ENCODE results near the gene ARID4B.
"Not testable (repeated sequence)": the region's sequence is repeated elsewhere in the genome, so short reads cannot be mapped to it uniquely, and the experiment has no call there.

The ARID4B gene

GRCh38 chr1:235327559-235328270, at the start of gene ARID4B:
TSS of gene ARID4B (minus strand) at chr1:235328179. CDS start at chr1:235326919, 1,260 bp downstream.
- no peak for DNase-seq (ENCODE audit: low spot score)

DNA sequence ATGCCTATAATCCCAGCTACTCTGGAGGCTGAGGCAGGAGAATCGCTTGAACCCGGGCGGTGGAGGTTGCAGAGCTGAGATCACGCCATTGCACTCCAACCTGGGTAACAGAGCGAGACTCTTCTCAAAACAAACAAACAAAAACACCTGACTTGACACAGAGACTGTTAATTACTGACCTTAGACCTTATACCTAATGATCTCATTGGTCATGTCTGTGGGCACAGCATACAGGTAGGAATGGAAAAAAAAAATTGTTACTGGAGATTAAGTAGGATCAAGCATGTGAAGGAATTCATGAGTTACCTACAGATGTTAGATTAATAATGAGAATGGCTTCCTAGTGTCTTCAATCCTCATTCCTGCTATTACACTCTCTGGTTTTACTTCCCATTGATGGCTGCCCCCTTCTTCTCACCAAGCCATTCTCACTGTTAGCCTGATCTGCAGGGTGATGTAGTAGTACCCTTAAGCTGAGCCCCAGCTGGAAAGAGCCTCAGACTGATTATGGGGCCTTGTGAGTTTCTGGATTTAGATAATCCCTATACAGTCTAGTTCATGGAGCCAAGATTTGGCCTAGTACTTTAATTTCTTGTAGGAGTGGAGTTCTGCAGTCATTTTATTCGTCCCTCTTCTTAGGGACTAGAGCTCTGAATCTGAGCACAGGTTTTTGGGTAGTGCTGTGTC, 48.1 kb upstream of the ARID4B start:
- no peak for DNase-seq (ENCODE audit: low spot score)

DNA sequence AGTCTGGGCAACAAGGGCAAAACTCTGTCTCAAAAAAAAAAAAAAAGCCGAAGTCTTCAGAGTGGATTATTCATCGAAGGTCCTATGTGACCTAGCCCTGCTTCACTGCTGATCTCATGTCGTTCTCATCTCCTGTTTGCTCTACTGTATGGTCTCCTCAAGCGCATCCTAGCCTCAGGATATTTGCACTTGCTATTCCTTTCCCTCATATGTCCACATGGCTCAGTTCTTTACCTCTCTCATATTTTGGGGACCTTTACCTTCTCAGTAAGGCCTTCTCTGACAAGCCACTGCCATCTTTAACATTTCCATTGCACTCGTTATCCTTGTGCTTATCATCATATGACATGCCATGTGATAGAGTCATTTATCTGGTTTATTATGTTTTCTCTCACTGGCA, 41.8 kb upstream of the ARID4B start:
- no peak for DNase-seq (ENCODE audit: low spot score)

DNA sequence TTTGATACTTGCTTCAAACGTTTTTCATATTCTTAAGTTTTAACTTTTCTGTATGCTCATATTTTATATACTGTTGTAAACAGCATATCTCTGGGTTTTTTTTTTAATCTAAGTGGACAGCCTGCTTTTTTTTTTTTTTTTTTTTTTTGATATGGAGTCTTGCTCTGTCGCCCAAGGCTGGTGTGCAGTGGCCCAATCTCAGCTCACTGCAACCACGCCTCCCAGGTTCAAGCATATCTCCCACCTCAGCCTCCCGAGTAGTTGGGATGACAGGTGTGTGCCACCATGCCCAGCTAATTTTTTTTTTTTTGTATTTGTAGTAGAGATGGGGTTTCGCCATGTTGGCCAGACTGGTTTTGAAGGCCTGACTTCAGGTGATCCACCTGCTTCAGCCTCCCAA, 40.4 kb upstream of the ARID4B start:
- DNase-seq (ENCODE audit: low spot score), result no peak

- DNase-seq (ENCODE audit: low spot score), result peak; percentile 99
Observed at GRCh38 chr1:235367000-235367908, 39.3 kb upstream of the ARID4B start, which contains the start of gene TBCE. TSS of gene TBCE (plus strand) at chr1:235367427. CDS start at chr1:235380050, 12,623 bp downstream.

DNA sequence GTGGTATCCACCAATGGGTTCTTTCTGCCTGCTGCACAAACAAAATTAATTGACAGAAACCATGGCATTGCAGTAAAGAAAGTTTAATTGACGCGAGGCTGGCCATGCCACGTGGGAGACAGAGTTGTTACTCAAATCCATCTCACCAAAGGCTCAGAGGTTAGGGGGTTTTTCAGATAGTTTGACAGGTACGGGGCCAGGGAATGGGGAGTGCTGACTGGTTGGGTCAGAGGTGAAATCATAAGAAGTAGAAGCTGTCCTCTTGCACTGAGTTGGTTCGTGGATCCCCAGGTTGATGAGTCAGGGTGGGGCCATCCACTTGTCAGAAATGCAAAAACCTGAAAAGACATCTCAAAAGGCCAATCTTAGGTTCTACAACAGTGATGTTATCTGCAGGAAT, 38.3 kb upstream of the ARID4B start:
- DNase-seq (ENCODE audit: low spot score), result no peak

DNA sequence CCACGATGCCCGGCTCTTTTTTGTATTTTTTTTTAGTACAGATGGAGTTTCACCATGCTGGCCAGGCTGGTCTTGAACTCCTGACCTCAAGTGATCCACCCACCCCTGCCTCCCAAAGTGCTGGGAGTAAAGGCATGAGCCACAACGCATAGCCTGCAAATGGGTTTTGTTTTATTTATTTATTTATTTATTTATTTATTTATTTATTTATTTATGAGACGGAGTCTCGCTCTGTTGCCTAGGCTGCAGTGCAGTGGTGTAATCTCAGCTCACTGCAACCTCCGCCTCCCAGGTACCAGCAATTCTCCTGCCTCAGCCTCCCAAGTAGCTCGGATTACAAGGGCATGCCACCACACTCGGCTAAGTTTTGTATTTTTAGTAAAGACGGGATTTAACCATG, 36.2 kb upstream of the ARID4B start:
- not testable (repeated sequence) for DNase-seq (ENCODE audit: low spot score)

DNA sequence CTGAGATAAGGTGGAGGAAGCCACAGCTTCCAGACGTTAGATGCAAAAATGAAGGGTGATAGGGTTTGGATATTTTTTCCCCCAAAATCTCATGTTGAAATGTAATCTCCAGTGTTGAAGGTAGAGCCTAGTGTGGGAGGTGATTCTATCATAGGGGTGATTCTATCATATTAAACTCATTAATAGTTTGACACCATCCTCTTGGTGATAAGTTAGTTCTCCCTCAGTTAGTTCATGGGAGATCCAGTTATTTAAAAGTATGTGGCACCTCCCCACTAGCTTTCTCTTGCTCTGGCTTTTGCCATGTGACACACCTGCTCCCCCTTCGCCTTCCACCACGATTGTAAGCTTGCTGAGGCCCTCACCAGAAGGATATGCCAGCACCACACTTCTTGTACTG, 30.9 kb upstream of the ARID4B start:
- no peak for DNase-seq (ENCODE audit: low spot score)

DNA sequence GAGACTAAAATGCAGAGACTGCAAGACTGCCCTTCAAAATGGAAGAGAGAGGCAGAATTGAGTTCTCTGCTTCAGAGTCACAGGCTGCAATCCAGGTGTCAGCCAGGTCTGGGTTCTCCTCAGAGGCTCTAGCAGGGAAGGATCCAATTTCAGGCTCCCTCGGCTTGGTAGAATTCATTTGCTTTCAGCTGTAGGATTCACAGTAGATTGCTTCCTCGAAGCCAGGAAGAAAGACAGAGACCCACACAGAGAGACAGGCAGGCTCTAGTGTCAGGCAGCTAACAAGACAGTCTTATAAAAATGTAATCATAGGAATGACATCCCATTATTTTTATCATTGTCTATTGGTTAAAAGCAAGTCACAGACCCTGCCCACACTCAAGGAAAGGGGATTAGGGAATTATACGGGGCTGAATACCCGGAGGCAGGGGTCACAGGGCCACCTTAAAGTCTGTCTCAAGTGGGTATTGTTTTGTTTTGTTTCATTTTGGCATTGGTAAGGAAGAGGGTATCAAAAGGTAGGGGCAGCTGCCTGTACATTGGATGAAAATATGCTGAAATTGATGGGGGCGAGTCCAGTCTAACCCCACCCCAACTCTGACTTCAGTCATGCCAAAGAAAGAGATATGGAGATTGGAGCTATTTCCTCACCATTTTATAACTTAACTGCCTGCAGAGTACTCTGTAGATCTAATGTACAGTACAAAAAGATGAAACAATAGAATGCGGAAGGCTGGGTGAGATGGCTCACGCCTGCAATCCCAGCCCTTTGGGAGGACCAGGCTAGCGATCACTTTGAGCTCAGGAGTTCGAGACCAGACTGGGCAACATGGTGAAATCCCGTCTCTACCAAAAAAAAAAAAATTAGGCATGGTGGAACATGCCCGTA, 29.8 kb upstream of the ARID4B start:
- no peak for DNase-seq (ENCODE audit: low spot score)

GRCh38 chr1:235351898-235352297, 23.9 kb upstream of the ARID4B start:
- no peak for DNase-seq (ENCODE audit: low spot score)

GRCh38 chr1:235351441-235351840, 23.5 kb upstream of the ARID4B start:
- DNase-seq (ENCODE audit: low spot score), result no peak

DNA sequence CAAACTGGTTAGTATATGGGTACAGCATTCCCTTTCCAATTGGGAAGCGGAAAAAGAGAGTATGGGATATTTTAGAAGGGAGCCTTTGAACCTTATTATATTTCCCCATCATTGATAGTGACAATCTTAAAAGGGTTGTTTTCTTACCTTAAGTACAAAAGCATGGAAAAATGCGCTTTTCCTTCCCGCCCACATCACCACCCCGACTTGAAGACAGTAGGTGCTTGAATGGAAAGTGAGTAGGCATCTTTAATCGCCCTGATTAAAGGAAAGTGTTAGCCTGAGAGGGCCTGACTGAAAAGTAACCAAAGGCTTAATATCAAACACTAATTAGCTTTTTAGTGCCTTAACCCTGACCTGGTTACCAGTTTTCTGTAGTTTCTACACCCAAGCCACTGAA, 15.7 kb upstream of the ARID4B start:
- no peak for DNase-seq (ENCODE audit: low spot score)

DNA sequence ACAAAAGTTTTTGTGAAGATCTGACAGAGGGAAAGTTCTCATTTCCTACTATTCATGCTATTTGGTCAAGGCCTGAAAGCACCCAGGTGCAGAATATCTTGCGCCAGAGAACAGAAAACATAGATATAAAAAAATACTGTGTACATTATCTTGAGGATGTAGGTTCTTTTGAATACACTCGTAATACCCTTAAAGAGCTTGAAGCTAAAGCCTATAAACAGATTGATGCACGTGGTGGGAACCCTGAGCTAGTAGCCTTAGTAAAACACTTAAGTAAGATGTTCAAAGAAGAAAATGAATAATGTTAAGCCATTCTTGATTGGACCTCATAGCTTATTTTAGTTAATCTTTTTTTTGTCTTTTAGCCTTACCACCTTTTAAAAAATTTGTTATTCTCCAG, 14.5 kb upstream of the ARID4B start:
- DNase-seq (ENCODE audit: low spot score), result no peak

- no peak for DNase-seq (ENCODE audit: low spot score)
Observed at GRCh38 chr1:235342039-235342438, 14.1 kb upstream of the ARID4B start.

DNA sequence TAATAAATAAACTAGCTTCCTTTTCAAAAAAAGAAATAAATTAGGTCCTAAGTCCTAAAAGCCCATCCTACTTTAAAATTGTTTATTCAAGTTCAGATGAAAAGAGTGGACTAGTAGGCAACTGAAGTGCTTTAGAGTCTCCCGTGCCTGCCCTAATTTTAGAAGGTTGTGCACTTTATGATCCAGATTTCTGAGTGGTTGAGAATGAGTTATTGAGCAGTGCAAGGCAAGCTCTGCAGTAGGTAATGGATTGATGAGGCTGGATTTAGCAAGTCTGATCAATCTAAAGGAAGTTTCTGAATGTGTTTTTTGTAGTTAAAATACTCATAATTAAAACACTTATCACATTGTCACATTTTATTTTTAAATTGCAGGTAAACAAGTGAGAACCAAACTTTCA, 13.4 kb upstream of the ARID4B start:
- no peak for DNase-seq (ENCODE audit: low spot score)

GRCh38 chr1:235339746-235340145, 11.8 kb upstream of the ARID4B start:
- DNase-seq (ENCODE audit: low spot score), result no peak

- no peak for DNase-seq (ENCODE audit: low spot score)
Observed at GRCh38 chr1:235336903-235337302, 8.9 kb upstream of the ARID4B start.

DNA sequence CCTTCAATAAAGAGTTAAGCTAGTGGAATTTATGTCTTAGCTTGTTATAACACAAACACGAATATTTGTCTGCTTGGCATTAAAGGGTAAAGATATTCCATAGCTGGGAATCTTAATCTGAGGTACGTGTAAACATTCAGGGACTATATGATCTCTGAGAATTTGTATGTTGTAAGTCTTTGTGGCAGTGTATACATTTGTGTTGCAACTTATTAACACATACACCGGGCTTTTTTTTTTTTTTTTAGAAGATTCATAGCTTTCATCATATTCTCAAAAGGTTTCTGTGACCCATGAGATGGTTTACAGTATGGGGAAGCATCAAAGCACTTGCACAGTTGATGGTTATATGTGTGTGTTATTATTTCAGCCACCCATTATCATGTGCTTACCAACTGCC, 3.4 kb upstream of the ARID4B start:
- no peak for DNase-seq (ENCODE audit: low spot score)

GRCh38 chr1:235330918-235331285, 2.9 kb upstream of the ARID4B start:
- DNase-seq (ENCODE audit: low spot score), result no peak

DNA sequence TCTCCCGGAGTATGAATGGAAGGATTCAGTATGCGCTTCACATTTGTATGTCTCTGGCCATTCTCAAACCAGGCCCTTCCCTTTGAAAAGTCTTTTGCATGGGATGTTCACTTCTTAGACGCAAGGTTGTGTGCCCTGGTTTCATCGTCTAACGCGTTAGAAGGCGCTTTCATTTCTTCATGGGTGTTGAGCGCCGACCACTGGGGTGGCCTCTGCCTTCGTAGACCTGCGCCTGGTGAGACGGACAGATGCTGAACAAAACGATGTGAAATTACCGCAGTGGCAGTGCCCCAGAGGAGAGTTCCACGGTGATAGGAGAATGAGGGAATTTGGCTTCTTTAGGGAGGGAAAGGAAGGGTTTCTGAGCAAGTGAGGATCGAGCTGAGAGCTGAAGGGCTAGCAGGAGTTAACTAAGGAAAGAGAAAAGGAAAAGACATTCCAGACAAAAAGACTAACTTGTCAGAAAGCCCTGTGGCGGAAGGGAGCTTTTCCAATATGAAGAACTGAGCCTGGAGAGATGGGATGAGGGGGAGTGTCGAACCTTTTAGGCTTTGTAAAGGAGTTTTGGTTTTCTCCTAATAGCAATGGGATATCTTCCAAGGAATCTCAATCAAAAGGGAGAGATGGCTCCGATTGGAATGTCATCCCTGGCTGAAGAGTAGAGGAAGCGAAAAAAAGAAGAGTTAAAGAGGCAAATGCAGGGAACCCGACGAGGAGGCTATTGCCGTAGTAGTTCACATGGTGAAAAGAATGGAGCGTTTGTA, 1.3 kb upstream of the ARID4B start:
- DNase-seq (ENCODE audit: low spot score), result no peak
